ENCODE measurements around the gene CCNYL1.

GRCh38 chr2:207772844-207773205 lies 61.4 kb downstream of the CCNYL1 start:
- no peak for TF ChIP-seq CTCF (IDR thresholded peaks at IDR 0.05)
- TF ChIP-seq EP300 (IDR thresholded peaks at IDR 0.05): no peak
